Measurements from ENCODE around the gene ATP10B.

GRCh38 chr5:160675988-160676387 lies 176.0 kb downstream of the ATP10B start:
- no peak for TF ChIP-seq CTCF (IDR thresholded peaks at IDR 0.05; ENCODE audit: poor library complexity, severe bottlenecking)
- no peak for TF ChIP-seq EP300 (conservative IDR thresholded peaks at IDR 0.05; ENCODE audit: poor library complexity, severe bottlenecking)

Measured in neural cell (in vitro differentiated cells).